Muscle of leg (tissue), 11 donors: Measurements from ENCODE around the gene C5orf58. TPM values are rescaled to one million over a fixed set of nuclear protein-coding genes. Genes with fewer than 3 reads are reported as not detected.

Experiments
- DNase-seq: peaks from one replicate; pipeline ENCODE4 v3.0.0; 2013
- H3K27ac ChIP-seq: one replicate; pipeline ENCODE4 v1.5.1; 2013; ENCODE audit warnings: mild to moderate bottlenecking, low read length, control low read depth
- H3K27me3 ChIP-seq: one replicate; pipeline ENCODE4 v1.6.1; 2013; ENCODE audit warnings: low read length; ENCODE audit not compliant: control insufficient read depth, insufficient read depth
- H3K36me3 ChIP-seq: one replicate; pipeline ENCODE4 v1.6.1; 2013; ENCODE audit warnings: low read length; ENCODE audit not compliant: control insufficient read depth, insufficient read depth
- H3K4me1 ChIP-seq: one replicate; pipeline ENCODE4 v1.6.1; 2013; ENCODE audit warnings: low read length; ENCODE audit not compliant: control insufficient read depth, insufficient read depth
- H3K4me3 ChIP-seq: one replicate; pipeline ENCODE4 v1.5.1; 2013; ENCODE audit warnings: low read length, control low read depth
- H3K9me3 ChIP-seq: replicated peaks from 2 replicates; pipeline ENCODE4 v1.6.1; 2013; ENCODE audit warnings: low read depth, low read length; ENCODE audit not compliant: control insufficient read depth
- WGBS: methylation state at CpG from one replicate; pipeline ENCODE4 v1.1.5; 2013; ENCODE audit warnings: missing lambda C conversion rate; ENCODE audit not compliant: insufficient coverage; 5-methylcytosine and 5-hydroxymethylcytosine counted together
- polyA plus RNA-seq, 8 donors: library from polyadenylated mRNA; unstranded; fragments of 120-200 nt; gene quantifications; one replicate each; pipeline versions ENCODE4 v1.2.1 to v1.2.3, GENCODE V29; 2013; ENCODE audit warnings: inconsistent platforms in 1 of 8, low replicate concordance in 1 of 8; ENCODE audit not compliant: insufficient read length in 8 of 8, insufficient read depth in 1 of 8
- total RNA-seq: library from RNA; stranded (reverse); fragments of 120-200 nt; gene quantifications from one replicate; pipeline ENCODE4 v1.2.4, GENCODE V29; 2013

Gene C5orf58
- total and polyA plus RNA-seq, 9 donors, result 0.18 to 0.34 (median 0.24) TPM; not detected in 4

DNA sequence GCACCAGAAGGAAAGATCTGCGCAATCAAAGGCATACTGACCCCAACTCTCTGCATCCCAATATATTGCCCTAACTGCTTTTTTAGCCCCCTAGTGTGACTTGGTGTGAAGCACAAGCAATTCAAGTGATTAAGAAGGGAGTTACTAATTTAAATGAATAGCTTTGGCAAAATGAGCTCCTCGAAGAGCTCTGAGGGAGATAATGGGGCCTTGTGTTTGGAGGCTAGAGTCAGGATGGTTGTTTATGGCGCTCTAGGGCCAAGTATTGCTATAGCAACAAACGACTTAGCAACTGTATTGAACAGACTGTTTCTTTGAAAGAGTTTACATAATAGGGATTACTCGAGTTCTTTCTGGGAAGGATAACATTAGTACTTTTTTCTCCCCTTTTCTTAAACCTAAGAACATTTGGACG lies 11.5 kb upstream of the C5orf58 start:
- Histone ChIP-seq H3K27ac (peak overlapping the region; percentile 88), H3K4me1 (peaks cover 29% of the 10 kb centered on the region), H3K27me3 (no peaks in the 10 kb centered on the region), H3K36me3 (no peaks in the 10 kb centered on the region), H3K9me3 (no peaks in the 10 kb centered on the region), H3K4me3 (no peak overlapping the region)
- DNase-seq, result peak; percentile 97
- WGBS, result 14% methylated on average over 1 of the region's 6 CpGs

DNA sequence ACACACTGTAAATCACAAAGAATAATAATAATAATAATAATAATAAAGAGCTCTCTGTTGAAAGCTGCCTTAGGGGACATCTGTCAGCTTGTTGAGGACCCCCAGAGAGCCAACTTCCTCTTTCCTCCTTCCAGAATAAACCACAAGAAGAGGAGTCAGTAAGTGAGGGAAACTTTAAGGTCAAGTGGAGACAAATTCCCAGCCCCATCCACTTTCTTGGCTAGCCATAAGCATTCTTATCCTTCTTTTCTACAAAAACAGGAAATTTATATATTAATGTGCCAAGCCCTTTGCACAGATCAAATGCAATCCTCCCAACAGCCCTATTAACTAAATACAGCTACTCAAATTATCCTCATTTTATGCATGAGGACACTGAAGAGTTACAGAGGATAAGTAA lies 9.4 kb upstream of the C5orf58 start:
- peak; percentile 88 for DNase-seq
- Histone ChIP-seq H3K27me3 (no peaks in the 10 kb centered on the region), H3K9me3 (no peaks in the 10 kb centered on the region), H3K27ac (peak overlapping the region; percentile 45), H3K36me3 (no peaks in the 10 kb centered on the region), H3K4me1 (peaks cover 33% of the 10 kb centered on the region), H3K4me3 (no peak overlapping the region)

DNA sequence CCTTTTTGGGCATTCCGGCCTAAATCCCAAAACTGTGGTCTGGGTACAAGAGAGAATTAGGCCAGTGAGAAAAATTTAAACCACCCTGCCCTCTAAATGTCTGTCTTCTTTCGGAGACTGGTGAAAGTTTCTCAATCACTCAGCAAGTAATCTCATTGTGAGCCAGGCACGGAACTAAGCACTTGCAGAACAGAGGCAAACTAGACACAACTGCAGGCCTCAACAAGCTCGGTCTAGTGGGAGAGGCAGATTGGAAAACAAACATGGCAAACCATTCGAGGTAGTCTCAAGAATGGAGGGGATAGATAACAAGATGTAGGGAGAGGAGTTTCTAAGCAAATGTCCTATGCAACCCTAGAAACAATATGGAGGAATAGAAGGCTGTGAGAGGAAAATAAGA lies 8.9 kb upstream of the C5orf58 start:
- 67% methylated on average over 1 of the region's 5 CpGs for WGBS

DNA sequence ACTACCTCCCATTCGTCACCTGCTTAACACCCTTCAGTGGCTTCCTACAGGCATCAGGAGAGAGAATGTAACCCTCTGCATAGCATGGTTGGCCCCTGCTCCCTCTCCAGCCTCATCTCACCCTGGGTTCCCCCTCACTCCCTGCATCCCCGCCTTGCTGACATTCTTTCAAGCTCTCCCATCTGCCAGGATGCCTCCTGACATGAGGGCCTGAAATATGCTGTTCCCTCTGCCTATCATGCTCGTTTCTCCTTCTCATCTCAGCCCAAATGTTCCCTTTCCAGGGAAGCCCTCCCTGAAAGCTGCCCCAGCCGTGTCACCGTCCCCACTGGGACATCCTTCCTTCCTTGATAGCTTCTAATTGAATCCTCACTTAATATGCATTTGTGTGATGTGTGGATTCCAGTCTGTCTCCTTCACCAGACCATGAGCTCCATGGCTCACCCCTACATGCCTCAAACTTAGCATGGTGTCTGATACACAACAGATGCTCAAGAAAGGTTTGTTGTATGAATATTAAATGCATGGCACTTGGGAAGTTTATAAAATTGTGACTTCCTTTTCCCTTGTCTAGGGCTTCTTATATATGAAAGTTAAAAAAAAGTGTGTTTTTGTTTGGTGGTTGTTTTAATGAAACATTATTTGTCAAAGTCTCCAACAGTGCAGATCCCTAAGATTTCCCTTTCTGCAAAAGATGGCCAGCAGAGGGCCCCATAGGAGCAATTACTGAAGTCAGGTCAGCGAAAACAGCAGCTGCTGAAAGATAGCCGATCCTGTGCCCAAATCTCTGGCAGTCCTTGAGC lies 7.3 kb upstream of the C5orf58 start:
- Histone ChIP-seq H3K4me1 (peaks cover 30% of the 10 kb centered on the region), H3K27me3 (no peaks in the 10 kb centered on the region), H3K4me3 (no peak overlapping the region), H3K27ac (no peak overlapping the region), H3K9me3 (no peaks in the 10 kb centered on the region), H3K36me3 (no peaks in the 10 kb centered on the region)
- DNase-seq, result peak; percentile 92
- WGBS, result 38% methylated on average over 5 of the region's 7 CpGs

More for the DNA sequence above, 8.9 kb upstream of the C5orf58 start:
- no peak for DNase-seq
- no peaks in the 10 kb centered on the region for H3K9me3 ChIP-seq
- H3K27ac ChIP-seq, result peak overlapping the region; percentile 45
- H3K4me1 ChIP-seq, result peaks cover 33% of the 10 kb centered on the region
- H3K4me3 ChIP-seq, result no peak overlapping the region
- H3K27me3 ChIP-seq, result no peaks in the 10 kb centered on the region
- H3K36me3 ChIP-seq, result no peaks in the 10 kb centered on the region

DNA sequence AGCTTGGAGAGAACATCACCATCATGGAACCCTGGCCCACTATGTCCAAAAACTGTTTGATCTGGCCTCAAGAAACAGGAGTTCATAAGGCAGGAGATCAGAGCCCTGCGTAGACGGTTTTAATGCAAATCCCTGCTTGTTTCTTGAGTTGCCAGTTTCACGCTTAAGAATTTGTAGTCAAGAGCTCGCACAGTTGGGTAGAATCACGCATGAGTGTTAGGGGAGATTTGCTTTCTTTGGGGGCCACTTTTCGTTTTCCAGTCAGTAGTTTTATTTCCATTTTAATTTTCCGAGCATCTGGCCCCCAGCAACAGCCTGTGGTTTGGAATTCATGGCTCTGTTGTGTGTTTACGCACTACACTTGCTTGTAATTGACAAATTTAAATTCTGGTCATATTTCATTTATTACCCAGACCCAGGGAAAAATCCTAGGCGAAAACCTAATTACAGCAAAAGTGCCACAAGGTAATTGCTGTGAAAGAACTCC lies 6.6 kb upstream of the C5orf58 start:
- no peaks in the 10 kb centered on the region for H3K9me3 ChIP-seq
- peaks cover 25% of the 10 kb centered on the region for H3K4me1 ChIP-seq
- H3K27ac ChIP-seq, result no peak overlapping the region
- no peak overlapping the region for H3K4me3 ChIP-seq
- DNase-seq, result no peak
- WGBS, result 73% methylated on average over 5 of the region's 9 CpGs
- no peaks in the 10 kb centered on the region for H3K36me3 ChIP-seq
- no peaks in the 10 kb centered on the region for H3K27me3 ChIP-seq

DNA sequence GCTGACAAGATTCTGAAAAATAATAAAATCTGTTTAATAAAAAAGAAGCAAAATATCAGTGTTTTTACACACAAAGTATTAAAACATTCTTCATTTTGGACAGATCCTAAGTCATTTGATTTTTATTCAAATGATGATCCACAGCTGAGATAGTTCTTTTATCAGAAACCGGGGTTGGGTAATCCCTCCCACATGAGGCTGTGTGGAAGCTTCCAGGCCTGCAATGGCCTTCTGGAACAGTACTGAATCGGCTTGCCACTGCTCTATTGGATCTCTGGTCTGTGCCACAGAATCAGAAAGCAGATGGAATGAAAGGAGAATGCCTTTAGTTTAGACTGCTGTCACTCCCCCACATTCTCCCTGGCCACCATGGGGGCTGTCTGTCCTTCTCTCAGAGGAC lies 6.1 kb upstream of the C5orf58 start:
- peaks cover 23% of the 10 kb centered on the region for H3K4me1 ChIP-seq
- no peaks in the 10 kb centered on the region for H3K36me3 ChIP-seq
- no peaks in the 10 kb centered on the region for H3K9me3 ChIP-seq
- H3K27ac ChIP-seq, result no peak overlapping the region
- DNase-seq, result no peak
- no peak overlapping the region for H3K4me3 ChIP-seq
- no CpG with 5 or more reads among the region's 2 CpGs for WGBS
- H3K27me3 ChIP-seq, result no peaks in the 10 kb centered on the region

DNA sequence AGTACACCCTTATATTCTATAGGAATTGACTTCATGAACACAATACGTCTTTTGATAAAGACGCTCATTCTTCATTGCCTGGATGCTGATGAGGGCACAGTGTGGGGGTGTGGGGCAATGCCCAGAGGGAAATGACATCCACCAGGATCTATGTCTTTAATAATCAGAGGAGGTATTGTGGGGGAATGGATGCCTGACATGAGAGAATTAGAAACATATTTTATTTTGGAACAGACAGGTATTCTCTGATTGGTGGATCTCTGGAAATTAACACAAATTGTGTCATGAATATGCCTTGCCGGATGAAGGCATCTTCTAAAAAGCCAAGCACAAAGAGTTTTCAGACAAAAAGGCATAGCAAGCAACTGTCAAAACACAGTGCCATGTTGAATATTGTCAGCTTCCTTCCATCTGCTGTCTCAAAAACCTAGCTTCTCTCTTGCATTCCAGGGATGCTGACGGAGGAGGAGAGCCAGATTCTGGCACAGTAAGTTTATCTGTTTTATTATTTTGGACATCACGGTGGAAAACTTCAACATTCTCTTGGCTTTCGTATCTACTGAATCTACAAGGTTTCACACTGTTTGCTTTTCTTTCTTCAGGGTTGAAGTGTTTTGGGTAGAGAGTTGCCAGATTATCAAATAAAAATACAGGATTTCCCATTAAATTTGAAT lies 3.9 kb upstream of the C5orf58 start:
- peak; percentile 94 for DNase-seq
- no peaks in the 10 kb centered on the region for H3K9me3 ChIP-seq
- 38% methylated on average over 1 of the region's 6 CpGs for WGBS
- H3K27me3 ChIP-seq, result no peaks in the 10 kb centered on the region
- peak overlapping the region; percentile 18 for H3K27ac ChIP-seq
- no peaks in the 10 kb centered on the region for H3K36me3 ChIP-seq
- H3K4me3 ChIP-seq, result no peak overlapping the region
- peaks cover 10% of the 10 kb centered on the region for H3K4me1 ChIP-seq

DNA sequence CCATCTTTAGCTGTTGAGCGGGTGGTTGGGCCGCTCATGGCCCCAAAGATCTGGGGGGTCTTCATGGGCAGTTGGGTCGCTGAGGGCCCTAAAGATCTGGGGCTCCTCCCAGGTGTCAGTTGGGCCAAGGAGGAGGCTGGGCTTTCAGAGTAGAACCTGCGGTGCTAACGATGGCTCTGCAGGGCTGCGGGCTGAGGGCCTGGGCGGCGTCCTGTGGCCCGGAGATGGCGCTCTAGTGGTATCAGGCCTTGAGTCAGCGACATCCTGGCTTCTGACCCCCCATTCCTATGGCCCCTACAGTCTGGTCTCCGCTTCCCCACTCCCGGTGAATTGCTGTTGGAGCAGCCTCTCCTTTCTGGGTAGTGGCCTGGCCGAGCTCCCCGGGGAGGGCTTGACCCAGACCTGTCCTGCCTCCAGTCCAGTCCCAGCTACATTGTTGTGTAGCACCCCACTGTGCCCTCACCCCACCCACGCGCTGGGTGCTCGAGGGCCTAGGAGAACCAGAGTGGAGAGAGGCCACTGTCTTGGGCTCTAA lies 640 bp downstream of the C5orf58 start:
- H3K4me1 ChIP-seq, result peaks cover 3% of the 10 kb centered on the region
- no peak overlapping the region for H3K27ac ChIP-seq
- H3K27me3 ChIP-seq, result no peaks in the 10 kb centered on the region
- no peak for DNase-seq
- no peaks in the 10 kb centered on the region for H3K36me3 ChIP-seq
- H3K9me3 ChIP-seq, result no peaks in the 10 kb centered on the region
- H3K4me3 ChIP-seq, result no peak overlapping the region
- WGBS, result 95% methylated on average over 10 of the region's 18 CpGs

DNA sequence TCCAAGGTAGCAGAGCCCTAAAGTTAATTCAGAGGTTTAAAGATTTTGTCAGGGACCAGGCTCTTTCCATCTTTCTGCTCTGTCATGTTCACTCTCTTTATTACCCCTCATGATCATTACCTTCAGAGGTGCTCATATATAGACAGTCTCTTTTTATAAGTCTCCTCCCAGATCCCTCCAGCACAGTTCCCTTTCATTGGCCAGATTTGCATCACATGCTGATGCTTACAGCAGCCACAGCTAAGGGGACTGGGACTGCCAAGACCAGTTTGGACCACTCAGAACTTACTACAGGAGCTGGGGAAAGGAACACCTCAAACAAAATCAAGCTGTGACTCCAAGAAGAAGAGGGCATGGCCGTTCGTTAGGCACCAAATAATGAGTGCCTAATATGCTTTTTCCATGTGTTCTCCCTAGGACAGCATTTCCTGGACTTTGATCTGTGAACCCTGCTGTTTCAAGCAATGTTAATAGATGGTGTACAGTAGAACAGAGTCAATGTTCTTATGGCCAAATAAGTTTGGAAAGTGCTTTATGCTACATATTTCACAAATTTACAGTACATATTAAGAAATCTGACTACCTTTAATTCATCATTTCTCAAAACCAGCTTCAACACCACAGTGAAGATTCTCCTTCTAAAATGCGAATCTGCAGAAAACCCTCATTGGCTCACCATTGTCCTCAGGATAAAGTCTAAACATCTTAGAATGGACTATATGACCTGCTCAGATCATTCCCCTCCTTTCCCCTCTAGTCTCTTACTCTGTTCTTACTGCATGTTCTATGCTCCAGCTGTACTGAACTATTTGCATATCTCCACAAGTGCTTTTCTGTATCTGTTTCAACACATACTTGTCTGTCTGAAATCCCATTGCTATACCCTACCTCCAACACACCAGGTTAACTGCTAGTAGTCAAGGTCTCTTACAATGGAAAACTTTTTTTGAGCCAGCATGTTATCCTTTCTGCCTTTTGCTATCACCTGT lies 3.4 kb downstream of the C5orf58 start:
- Histone ChIP-seq H3K27me3 (no peaks in the 10 kb centered on the region), H3K4me1 (no peaks in the 10 kb centered on the region), H3K36me3 (no peaks in the 10 kb centered on the region), H3K9me3 (no peaks in the 10 kb centered on the region), H3K4me3 (no peak overlapping the region), H3K27ac (no peak overlapping the region)
- WGBS, result 83% methylated on average over 3 of the region's 3 CpGs
- no peak for DNase-seq
